RWPE1 (cell line): ENCODE measurements around the gene TMF1.

ENCODE experiments used
- CTCF ChIA-PET: fragments of 350-600 bp; sonication (Branson Sonifier 250); formaldehyde crosslinking; extraction: SDS; loops from one replicate; lab custom pipeline; 2021; lab: Yijun Ruan, JAX
- POLR2A ChIA-PET: fragments of 400-600 bp; formaldehyde crosslinking; extraction: SDS; loops from one replicate; lab custom pipeline; 2020; ENCODE audit warnings: antibody characterized with exemption; ENCODE audit not compliant: low non-redundant PET; lab: Yijun Ruan, JAX
- DNase-seq: peaks from one replicate; pipeline ENCODE4 v3.0.0; 2012; ENCODE audit warnings: low spot score
- H3K27ac ChIP-seq: fragments of 450-650 bp; 2 replicates; pipeline ENCODE4 v1.5.1; 2017
- CTCF ChIP-seq: fragments of 450-650 bp; conservative IDR thresholded peaks from 2 replicates; pipeline ENCODE4 v1.5.1; 2017; ENCODE audit warnings: low read depth, mild to moderate bottlenecking

TMF1 gene

GRCh38 chr3:69079269-69080159 is 27.4 kb upstream of the TMF1 start:
- no peak for TF ChIP-seq CTCF
- ChIA-PET CTCF (no interaction called here), POLR2A (no interaction called here)
- DNase-seq, result peak; percentile 14
- H3K27ac ChIP-seq, result peak overlapping the region; percentile 81

GRCh38 chr3:69072928-69073327 is 20.8 kb upstream of the TMF1 start:
- ChIA-PET CTCF (interaction anchor here (0.6 kb wide), 1 partner anchor 49 kb away, joined by 3 read pairs; no protein-coding TSS in a partner anchor), POLR2A (no interaction called here)
- no peak overlapping the region for H3K27ac ChIP-seq
- no peak for TF ChIP-seq CTCF
- no peak for DNase-seq

GRCh38 chr3:69066121-69066520 is 14.0 kb upstream of the TMF1 start:
- DNase-seq, result no peak
- TF ChIP-seq CTCF, result no peak
- ChIA-PET POLR2A (no interaction called here), CTCF (no interaction called here)
- no peak overlapping the region for H3K27ac ChIP-seq

- TF ChIP-seq CTCF, result no peak
- no peak overlapping the region for H3K27ac ChIP-seq
- ChIA-PET POLR2A (no interaction called here), CTCF (no interaction called here)
- no peak for DNase-seq
Measured at GRCh38 chr3:69065318-69065964, 13.3 kb upstream of the TMF1 start.

- TF ChIP-seq CTCF, result no peak
- POLR2A ChIA-PET, result no interaction called here
- CTCF ChIA-PET, result no interaction called here
- no peak overlapping the region for H3K27ac ChIP-seq
- no peak for DNase-seq
Measured at GRCh38 chr3:69063636-69064035, 11.5 kb upstream of the TMF1 start.

GRCh38 chr3:69059688-69060087 is 7.6 kb upstream of the TMF1 start:
- ChIA-PET CTCF (no interaction called here), POLR2A (no interaction called here)
- TF ChIP-seq CTCF, result no peak
- no peak for DNase-seq
- no peak overlapping the region for H3K27ac ChIP-seq
